Transverse colon (tissue), 4 donors: ENCODE results near the gene LPAR1. TPM values are rescaled to one million over a fixed set of nuclear protein-coding genes. Genes with fewer than 3 reads are reported as not detected.

ENCODE experiments used
- DNase-seq: peaks from one replicate; pipeline ENCODE4 v3.0.0-alpha.2; 2019
- H3K27ac ChIP-seq, 4 donors: fragments of 200-600 bp; sonication (generic); 2 replicates each; pipeline ENCODE4 v1.5.1; 2016 to 2018; ENCODE audit warnings: inconsistent platforms in 4 of 4
- H3K27me3 ChIP-seq: fragments of 200-600 bp; sonication (generic); 2 replicates; pipeline ENCODE4 v1.5.1; 2017; ENCODE audit warnings: inconsistent platforms
- H3K36me3 ChIP-seq, 4 donors: fragments of 200-600 bp; sonication (generic); 2 replicates each; pipeline ENCODE4 v1.5.1; 2017 to 2019; ENCODE audit warnings: inconsistent platforms in 4 of 4
- H3K4me1 ChIP-seq, 4 donors: fragments of 200-600 bp; sonication (generic); 2 replicates each; pipeline ENCODE4 v1.5.1; 2017 to 2020; ENCODE audit warnings: inconsistent platforms in 4 of 4
- H3K4me3 ChIP-seq, 4 donors: fragments of 200-600 bp; sonication (generic); 1 replicate in 1 of 4; 2 replicates in 3 of 4; pipeline versions ENCODE4 v1.5.1 to v1.6.1; 2017 to 2019; ENCODE audit warnings: inconsistent platforms in 4 of 4
- H3K9me3 ChIP-seq, 2 donors: fragments of 200-600 bp; sonication (generic); 2 replicates each; pipeline ENCODE4 v1.5.1; 2017 to 2019; ENCODE audit warnings: inconsistent platforms in 2 of 2
- CTCF ChIP-seq, 5 experiments: fragments of 200-600 bp in 3 of 5; fragments of 450-650 bp in 2 of 5; sonication (generic) in 3 of 5; IDR thresholded peaks; 1 replicate in 2 of 5; 2 replicates in 3 of 5; pipeline ENCODE4 v1.5.1; 2016 to 2017; ENCODE audit warnings: antibody characterized with exemption in 5 of 5, inconsistent platforms in 3 of 5, mild to moderate bottlenecking in 2 of 5, moderate library complexity in 1 of 5
- EP300 ChIP-seq: sonication (generic); formaldehyde crosslinking; IDR thresholded peaks from one replicate; pipeline ENCODE4 v1.6.1; 2017; ENCODE audit warnings: antibody characterized with exemption, low read depth
- POLR2A ChIP-seq: fragments of 450-650 bp; IDR thresholded peaks from one replicate; pipeline ENCODE4 v1.6.1; 2016; ENCODE audit warnings: antibody characterized with exemption, mild to moderate bottlenecking, moderate library complexity
- POLR2AphosphoS5 ChIP-seq, 3 donors: sonication (generic); formaldehyde crosslinking; IDR thresholded peaks; one replicate each; pipeline ENCODE4 v1.6.1; 2016; ENCODE audit warnings: antibody characterized with exemption in 3 of 3
- WGBS, 2 donors: methylation state at CpG; one replicate each; pipeline ENCODE4 v1.1.5; 2018; ENCODE audit warnings: low coverage in 1 of 2; 5-methylcytosine and 5-hydroxymethylcytosine counted together
- in situ Hi-C, 4 donors: fragments of 200-750 bp; cut with MboI; loops; one replicate each; pipeline versions ENCODE4 v1.15.0 to v1.15.1; 2017; ENCODE audit warnings: low sequenced_read_pairs in 3 of 4, low pct_ligation_motif_present in 1 of 4, low pct_unique_long_range_greater_than_20kb in 1 of 4
- intact Hi-C: fragments of 100-400 bp; cut with DNase I; formaldehyde crosslinking; loops from one replicate; pipeline ENCODE4 v1.15.1; 2023; ENCODE audit warnings: low total_unique reads
- total RNA-seq, 4 donors: library from RNA; depleted of rRNA; stranded (reverse); fragments of >200 nt; gene quantifications; one replicate each; pipeline ENCODE4 v1.1.0, GENCODE V29; 2016

The LPAR1 gene
- total RNA-seq, 4 donors from 2014 or later: 27.1 to 34.4 (median 28.7) TPM

- Histone ChIP-seq H3K27ac (no peak overlapping the region), H3K4me1 (peaks cover 6 to 36% (median 17%) of the 10 kb centered on the region in 4 donors), H3K27me3 (no peaks in the 10 kb centered on the region), H3K9me3 (no peaks in the 10 kb centered on the region), H3K4me3 (no peak overlapping the region), H3K36me3 (no peaks in the 10 kb centered on the region)
- in situ Hi-C loops (no loop called here), intact Hi-C loops (no loop called here)
- WGBS, 2 donors: 53 to 59% methylated on average over 7 of the region's 7 CpGs
- TF ChIP-seq POLR2AphosphoS5 (IDR thresholded peaks at IDR 0.05): no peak
- TF ChIP-seq CTCF (IDR thresholded peaks at IDR 0.05): no peak
- no peak for TF ChIP-seq POLR2A
- no peak for TF ChIP-seq EP300
- DNase-seq: no peak
Measured at GRCh38 chr9:111008158-111009075, 29.9 kb downstream of the LPAR1 start.

- TF ChIP-seq POLR2AphosphoS5 (IDR thresholded peaks at IDR 0.05): no peak
- TF ChIP-seq EP300: no peak
- no peak for TF ChIP-seq POLR2A
- H3K27me3 ChIP-seq: no peaks in the 10 kb centered on the region
- in situ Hi-C loops (no loop called here), intact Hi-C loops (no loop called here)
- 27 to 58% methylated on average over 1 of the region's 1 CpG for WGBS, 2 donors
- no peaks in the 10 kb centered on the region for H3K36me3 ChIP-seq
- H3K4me1 ChIP-seq: peaks cover 6 to 26% (median 10%) of the 10 kb centered on the region in 4 donors
- no peak overlapping the region for H3K4me3 ChIP-seq
- DNase-seq: no peak
- H3K9me3 ChIP-seq: no peaks in the 10 kb centered on the region
- H3K27ac ChIP-seq: peak overlapping the region in 2 of 4 donors; percentile 5 to 42
Measured at GRCh38 chr9:111005746-111006470, 32.4 kb downstream of the LPAR1 start.

GRCh38 chr9:111004936-111005335 lies 33.3 kb downstream of the LPAR1 start:
- H3K27ac ChIP-seq: no peak overlapping the region
- in situ Hi-C loops (no loop called here), intact Hi-C loops (no loop called here)
- H3K4me1 ChIP-seq: peaks cover 6 to 26% (median 10%) of the 10 kb centered on the region in 4 donors
- 82 to 86% methylated on average over 2 to 5 of the region's 5 CpGs for WGBS, 2 donors
- H3K4me3 ChIP-seq: no peak overlapping the region
- no peak for DNase-seq
- H3K9me3 ChIP-seq: no peaks in the 10 kb centered on the region
- TF ChIP-seq POLR2A: no peak
- TF ChIP-seq EP300: no peak
- TF ChIP-seq POLR2AphosphoS5 (IDR thresholded peaks at IDR 0.05): no peak
- no peaks in the 10 kb centered on the region for H3K36me3 ChIP-seq
- H3K27me3 ChIP-seq: no peaks in the 10 kb centered on the region

GRCh38 chr9:111003182-111003581 lies 35.1 kb downstream of the LPAR1 start:
- Histone ChIP-seq H3K9me3 (no peaks in the 10 kb centered on the region), H3K27ac (no peak overlapping the region), H3K36me3 (no peaks in the 10 kb centered on the region), H3K4me1 (peaks cover 4 to 20% (median 7%) of the 10 kb centered on the region in 4 donors), H3K27me3 (no peaks in the 10 kb centered on the region), H3K4me3 (no peak overlapping the region)
- no peak for DNase-seq
- intact Hi-C loops: no loop called here
- WGBS, 2 donors: 85 to 92% methylated on average over 2 to 3 of the region's 3 CpGs
- TF ChIP-seq EP300: no peak
- TF ChIP-seq CTCF (IDR thresholded peaks at IDR 0.05): no peak
- no peak for TF ChIP-seq POLR2AphosphoS5 (IDR thresholded peaks at IDR 0.05)
- no peak for TF ChIP-seq POLR2A
- in situ Hi-C loops: no loop called here

GRCh38 chr9:111001526-111001925 lies 36.7 kb downstream of the LPAR1 start:
- intact Hi-C loops (no loop called here), in situ Hi-C loops (no loop called here)
- Histone ChIP-seq H3K4me1 (peaks cover 0 to 17% (median 2%) of the 10 kb centered on the region in 4 donors), H3K27me3 (no peaks in the 10 kb centered on the region), H3K9me3 (no peaks in the 10 kb centered on the region), H3K36me3 (no peaks in the 10 kb centered on the region), H3K4me3 (no peak overlapping the region), H3K27ac (no peak overlapping the region)
- no peak for DNase-seq
- 55 to 70% methylated on average over 1 of the region's 1 CpG for WGBS, 2 donors
- TF ChIP-seq EP300 (no peak), CTCF (IDR thresholded peaks at IDR 0.05) (no peak), POLR2A (no peak), POLR2AphosphoS5 (IDR thresholded peaks at IDR 0.05) (no peak)
